LNCaP clone FGC (cell line): Measurements from ENCODE around the gene TP53TG5.

Experiments used
- DNase-seq: peaks from one replicate; pipeline ENCODE4 v3.0.0-alpha.2; 2011; ENCODE audit warnings: low read depth
- H3K4me3 ChIP-seq: 2 replicates; pipeline ENCODE4 v1.5.1; 2011; ENCODE audit warnings: mild to moderate bottlenecking, low read depth, low read length, control low read depth
- TF ChIP-seq, protein P1 (sequence below): IDR thresholded peaks from 2 replicates; pipeline ENCODE4 v1.5.1; 2012; ENCODE audit warnings: mild to moderate bottlenecking; ENCODE audit not compliant: control insufficient read depth, insufficient read depth; ENCODE audit errors: extremely low read depth

Gene TP53TG5

GRCh38 chr20:45409521-45410272, 31.6 kb upstream of the TP53TG5 start:
- TF ChIP-seq, protein P1, sequence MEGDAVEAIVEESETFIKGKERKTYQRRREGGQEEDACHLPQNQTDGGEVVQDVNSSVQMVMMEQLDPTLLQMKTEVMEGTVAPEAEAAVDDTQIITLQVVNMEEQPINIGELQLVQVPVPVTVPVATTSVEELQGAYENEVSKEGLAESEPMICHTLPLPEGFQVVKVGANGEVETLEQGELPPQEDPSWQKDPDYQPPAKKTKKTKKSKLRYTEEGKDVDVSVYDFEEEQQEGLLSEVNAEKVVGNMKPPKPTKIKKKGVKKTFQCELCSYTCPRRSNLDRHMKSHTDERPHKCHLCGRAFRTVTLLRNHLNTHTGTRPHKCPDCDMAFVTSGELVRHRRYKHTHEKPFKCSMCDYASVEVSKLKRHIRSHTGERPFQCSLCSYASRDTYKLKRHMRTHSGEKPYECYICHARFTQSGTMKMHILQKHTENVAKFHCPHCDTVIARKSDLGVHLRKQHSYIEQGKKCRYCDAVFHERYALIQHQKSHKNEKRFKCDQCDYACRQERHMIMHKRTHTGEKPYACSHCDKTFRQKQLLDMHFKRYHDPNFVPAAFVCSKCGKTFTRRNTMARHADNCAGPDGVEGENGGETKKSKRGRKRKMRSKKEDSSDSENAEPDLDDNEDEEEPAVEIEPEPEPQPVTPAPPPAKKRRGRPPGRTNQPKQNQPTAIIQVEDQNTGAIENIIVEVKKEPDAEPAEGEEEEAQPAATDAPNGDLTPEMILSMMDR: no peak
- H3K4me3 ChIP-seq: no peak overlapping the region
- DNase-seq: no peak

DNA sequence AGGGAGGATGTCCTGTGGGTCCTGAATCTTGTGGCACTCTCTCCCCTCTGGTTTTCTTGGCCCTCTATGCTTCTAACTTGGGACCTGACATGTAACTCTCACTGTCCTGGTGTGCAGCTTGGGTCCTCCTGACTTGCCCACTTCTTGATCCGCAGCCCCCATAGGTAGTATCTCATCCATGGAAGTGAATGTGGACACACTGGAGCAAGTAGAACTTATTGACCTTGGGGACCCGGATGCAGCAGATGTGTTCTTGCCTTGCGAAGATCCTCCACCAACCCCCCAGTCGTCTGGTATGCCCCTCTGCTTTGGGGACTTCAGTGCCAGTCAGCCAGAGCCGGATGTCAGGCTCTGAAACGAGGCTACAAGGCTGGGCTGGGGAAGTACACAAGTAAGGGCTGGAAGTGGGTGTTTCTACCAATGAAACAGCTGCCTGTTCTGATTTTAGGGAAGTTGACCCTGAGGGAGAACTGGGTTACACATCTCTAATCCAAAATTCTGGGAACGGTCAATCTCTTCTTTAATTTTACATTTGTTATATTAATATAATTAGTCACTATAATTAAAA, 30.6 kb upstream of the TP53TG5 start:
- no peak for DNase-seq
- TF ChIP-seq, protein P1: no peak
- no peak overlapping the region for H3K4me3 ChIP-seq

- DNase-seq: no peak
- TF ChIP-seq, protein P1: no peak
- H3K4me3 ChIP-seq: no peak within 1 kb of the TSS
These were observed 29.9 kb upstream of the TP53TG5 start, which contains the start of gene DBNDD2 for GRCh38 chr20:45407783-45408645. TSS of gene DBNDD2 (plus strand) at chr20:45408289. CDS start at chr20:45408468, 179 bp downstream.

DNA sequence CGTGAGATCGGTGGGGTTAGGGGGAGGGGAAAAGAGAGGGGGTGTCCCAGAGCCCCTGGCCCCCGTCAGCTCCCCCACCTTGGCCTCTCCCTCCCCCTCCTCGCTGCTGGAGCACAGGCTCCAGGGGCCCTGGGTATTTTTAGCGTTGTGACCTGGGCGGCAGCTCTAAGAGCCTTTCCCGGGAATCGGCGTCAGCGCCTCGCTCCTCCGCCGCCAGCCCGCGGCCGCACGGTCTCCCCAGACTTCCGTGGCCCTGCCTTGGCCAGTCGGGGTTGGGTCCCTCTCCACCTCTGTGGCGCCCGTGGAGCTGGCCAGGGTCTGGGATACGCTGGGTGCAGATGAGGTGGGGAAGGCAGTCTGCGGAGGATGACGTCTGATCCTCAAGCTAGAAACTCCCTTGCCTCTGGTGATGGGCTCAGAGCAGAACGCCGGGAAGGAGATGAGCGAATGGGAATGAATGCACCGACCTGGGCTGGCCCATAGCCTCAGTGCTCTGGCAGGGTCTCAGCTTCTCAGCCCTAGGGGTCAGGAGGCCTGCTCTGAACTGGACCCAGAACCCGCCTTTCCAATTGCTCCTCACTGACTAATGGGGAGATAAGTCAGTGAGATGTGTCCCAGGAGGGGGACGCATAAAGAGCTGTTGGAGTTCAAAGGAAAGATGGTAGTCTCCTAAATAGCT, 29.1 kb upstream of the TP53TG5 start:
- TF ChIP-seq, protein P1: no peak
- H3K4me3 ChIP-seq: no peak overlapping the region
- no peak for DNase-seq

DNA sequence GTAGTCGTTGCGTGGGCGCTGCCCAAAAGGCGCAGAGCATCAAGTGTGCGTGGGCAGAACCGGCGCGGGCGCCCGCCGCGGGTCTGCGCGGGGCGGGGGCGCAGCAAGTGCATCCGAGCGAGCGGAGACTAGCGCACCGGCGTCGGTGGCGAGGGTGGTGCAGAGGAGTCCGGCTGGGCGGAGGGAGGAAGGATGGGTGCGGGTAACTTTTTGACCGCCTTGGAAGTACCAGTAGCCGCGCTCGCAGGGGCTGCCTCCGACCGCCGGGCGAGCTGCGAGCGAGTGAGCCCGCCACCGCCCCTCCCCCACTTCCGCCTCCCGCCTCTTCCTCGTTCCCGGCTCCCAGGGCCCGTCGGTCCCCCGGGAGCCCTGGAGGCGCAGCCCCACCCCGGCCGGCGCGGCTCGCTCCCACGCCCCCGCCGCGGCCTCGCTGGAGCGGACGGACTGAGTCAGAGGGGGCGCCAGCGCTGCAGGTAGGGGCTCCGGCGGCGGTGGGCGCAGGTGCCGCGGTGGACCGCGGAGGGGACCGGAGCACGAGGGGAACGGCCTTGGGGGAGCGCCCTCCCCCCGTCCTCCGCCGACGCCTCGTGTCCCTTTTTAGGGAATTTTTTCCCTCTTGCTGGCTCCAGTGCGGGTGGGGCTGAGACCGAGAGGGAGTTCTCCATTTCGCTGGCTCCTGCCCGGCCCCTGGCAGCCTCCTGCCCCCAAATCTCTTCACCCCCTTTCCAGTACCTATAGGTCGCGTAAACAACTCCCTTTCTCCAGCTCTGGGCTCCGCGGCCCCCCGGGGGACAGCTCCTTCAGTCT, 28.3 kb upstream of the TP53TG5 start:
- TF ChIP-seq, protein P1: peak; percentile 19; the same call in 1 of the 2 replicates
- no peak for DNase-seq
- peak overlapping the region; percentile 52 for H3K4me3 ChIP-seq

- peak overlapping the region; percentile 52 for H3K4me3 ChIP-seq
- TF ChIP-seq, protein P1: no peak
- DNase-seq: no peak
These were observed 27.6 kb upstream of the TP53TG5 start for GRCh38 chr20:45405571-45406259.
